ENCODE results near the gene GAD2.

GAD2 gene

DNA sequence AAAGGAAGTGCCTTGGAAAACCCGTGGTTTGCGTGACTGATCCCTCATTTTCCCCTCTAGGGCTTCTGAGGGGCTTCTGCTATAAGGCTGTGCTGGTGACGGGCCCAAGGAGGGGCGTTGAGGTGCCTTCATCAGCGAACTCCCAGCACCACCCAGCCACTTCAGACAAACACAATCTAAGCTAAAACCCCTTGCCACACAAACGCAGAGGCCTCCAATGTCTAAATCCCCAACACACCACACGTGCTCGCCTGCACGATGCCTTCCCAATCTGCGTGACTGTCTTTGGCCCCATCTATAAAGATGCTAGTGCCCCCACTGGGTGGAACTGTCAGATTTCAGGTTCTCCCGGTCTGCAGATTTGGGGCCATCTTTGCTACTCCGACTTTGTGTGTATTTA is 4.1 kb upstream of the GAD2 start:
- Histone ChIP-seq H3K36me3 (ENCODE audit: control insufficient read depth in 2 of 2, insufficient read depth in 1 of 2, low read length in 2 of 2) (no peaks in the 10 kb centered on the region), H3K4me1 (ENCODE audit: control insufficient read depth, insufficient read depth, low read length) (peaks cover 6% of the 10 kb centered on the region; the same call in 1 of the 2 replicates), H3K27ac (ENCODE audit: extremely low read depth, low read depth, low read length) (no peak overlapping the region), H3K9me3 (ENCODE audit: control insufficient read depth, insufficient read depth, low read depth, low read length) (no peaks in the 10 kb centered on the region), H3K4me3 (ENCODE audit: low read depth, low read length) (no peak overlapping the region)
- CTCF ChIA-PET = no interaction called here
- TF ChIP-seq, protein P1, sequence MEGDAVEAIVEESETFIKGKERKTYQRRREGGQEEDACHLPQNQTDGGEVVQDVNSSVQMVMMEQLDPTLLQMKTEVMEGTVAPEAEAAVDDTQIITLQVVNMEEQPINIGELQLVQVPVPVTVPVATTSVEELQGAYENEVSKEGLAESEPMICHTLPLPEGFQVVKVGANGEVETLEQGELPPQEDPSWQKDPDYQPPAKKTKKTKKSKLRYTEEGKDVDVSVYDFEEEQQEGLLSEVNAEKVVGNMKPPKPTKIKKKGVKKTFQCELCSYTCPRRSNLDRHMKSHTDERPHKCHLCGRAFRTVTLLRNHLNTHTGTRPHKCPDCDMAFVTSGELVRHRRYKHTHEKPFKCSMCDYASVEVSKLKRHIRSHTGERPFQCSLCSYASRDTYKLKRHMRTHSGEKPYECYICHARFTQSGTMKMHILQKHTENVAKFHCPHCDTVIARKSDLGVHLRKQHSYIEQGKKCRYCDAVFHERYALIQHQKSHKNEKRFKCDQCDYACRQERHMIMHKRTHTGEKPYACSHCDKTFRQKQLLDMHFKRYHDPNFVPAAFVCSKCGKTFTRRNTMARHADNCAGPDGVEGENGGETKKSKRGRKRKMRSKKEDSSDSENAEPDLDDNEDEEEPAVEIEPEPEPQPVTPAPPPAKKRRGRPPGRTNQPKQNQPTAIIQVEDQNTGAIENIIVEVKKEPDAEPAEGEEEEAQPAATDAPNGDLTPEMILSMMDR (tag by site-specific recombination; IDR thresholded peaks at IDR 0.05) = no peak
- POLR2A ChIA-PET = interaction anchor here (0.6 kb wide), 1 partner anchor 274 kb away, joined by 3 read pairs; no protein-coding TSS in a partner anchor

DNA sequence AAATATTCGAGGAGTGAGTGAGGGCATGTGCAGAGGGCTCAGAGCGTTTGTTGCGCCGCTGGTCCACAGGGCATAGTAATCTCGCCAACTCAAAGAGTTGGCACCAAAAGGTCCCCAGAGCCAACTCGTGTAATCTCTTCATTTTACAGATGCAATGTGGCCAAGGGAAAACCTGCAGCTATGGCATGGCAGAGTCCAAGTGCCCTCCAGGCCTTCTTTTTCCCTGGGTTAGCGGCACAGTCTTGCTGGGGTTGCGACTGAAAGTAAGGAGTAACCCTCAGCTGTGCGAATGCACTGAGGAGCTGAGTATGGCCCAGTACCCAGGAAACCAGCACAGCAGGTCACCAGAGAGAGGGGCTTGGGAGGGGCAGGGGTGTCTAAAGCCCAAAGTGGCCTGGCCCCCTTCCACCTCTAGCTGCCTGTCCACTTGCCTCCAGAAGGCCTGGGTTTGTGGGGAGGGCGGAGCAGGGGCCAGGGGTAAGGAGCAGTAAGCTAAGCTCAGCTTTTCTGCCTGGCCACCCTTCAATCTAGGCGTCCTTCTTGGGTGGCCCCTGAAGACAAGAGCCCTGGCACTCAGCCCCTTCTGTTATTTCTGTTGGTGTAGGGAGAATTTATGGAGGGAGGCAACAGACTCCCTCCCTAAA is 3.3 kb upstream of the GAD2 start:
- ChIA-PET POLR2A (no interaction called here), CTCF (no interaction called here)
- H3K27ac ChIP-seq (ENCODE audit: extremely low read depth, low read depth, low read length) = no peak overlapping the region
- TF ChIP-seq ZNF184 (tag by site-specific recombination; IDR thresholded peaks at IDR 0.05) (no peak), ZNF549 (tag by site-specific recombination; IDR thresholded peaks at IDR 0.05) (no peak), ZBTB21 (tag by site-specific recombination; IDR thresholded peaks at IDR 0.05) (no peak), ZNF830 (tag by site-specific recombination; IDR thresholded peaks at IDR 0.05; ENCODE audit: low read depth) (no peak), OVOL3 (tag by site-specific recombination; IDR thresholded peaks at IDR 0.05) (no peak), ZNF121 (tag by site-specific recombination; IDR thresholded peaks at IDR 0.05) (no peak), ZBTB48 (tag by site-specific recombination; IDR thresholded peaks at IDR 0.05) (no peak), ZNF670 (tag by site-specific recombination; IDR thresholded peaks at IDR 0.05; ENCODE audit: low read depth) (no peak), ZNF112 (tag by site-specific recombination; IDR thresholded peaks at IDR 0.05) (no peak), ZNF133 (tag by site-specific recombination; IDR thresholded peaks at IDR 0.05) (no peak)
- TF ChIP-seq, protein P2, sequence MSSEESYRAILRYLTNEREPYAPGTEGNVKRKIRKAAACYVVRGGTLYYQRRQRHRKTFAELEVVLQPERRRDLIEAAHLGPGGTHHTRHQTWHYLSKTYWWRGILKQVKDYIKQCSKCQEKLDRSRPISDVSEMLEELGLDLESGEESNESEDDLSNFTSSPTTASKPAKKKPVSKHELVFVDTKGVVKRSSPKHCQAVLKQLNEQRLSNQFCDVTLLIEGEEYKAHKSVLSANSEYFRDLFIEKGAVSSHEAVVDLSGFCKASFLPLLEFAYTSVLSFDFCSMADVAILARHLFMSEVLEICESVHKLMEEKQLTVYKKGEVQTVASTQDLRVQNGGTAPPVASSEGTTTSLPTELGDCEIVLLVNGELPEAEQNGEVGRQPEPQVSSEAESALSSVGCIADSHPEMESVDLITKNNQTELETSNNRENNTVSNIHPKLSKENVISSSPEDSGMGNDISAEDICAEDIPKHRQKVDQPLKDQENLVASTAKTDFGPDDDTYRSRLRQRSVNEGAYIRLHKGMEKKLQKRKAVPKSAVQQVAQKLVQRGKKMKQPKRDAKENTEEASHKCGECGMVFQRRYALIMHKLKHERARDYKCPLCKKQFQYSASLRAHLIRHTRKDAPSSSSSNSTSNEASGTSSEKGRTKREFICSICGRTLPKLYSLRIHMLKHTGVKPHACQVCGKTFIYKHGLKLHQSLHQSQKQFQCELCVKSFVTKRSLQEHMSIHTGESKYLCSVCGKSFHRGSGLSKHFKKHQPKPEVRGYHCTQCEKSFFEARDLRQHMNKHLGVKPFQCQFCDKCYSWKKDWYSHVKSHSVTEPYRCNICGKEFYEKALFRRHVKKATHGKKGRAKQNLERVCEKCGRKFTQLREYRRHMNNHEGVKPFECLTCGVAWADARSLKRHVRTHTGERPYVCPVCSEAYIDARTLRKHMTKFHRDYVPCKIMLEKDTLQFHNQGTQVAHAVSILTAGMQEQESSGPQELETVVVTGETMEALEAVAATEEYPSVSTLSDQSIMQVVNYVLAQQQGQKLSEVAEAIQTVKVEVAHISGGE (tag by site-specific recombination; conservative IDR thresholded peaks at IDR 0.05; ENCODE audit: low read depth) = no peak
- TF ChIP-seq, protein P3, sequence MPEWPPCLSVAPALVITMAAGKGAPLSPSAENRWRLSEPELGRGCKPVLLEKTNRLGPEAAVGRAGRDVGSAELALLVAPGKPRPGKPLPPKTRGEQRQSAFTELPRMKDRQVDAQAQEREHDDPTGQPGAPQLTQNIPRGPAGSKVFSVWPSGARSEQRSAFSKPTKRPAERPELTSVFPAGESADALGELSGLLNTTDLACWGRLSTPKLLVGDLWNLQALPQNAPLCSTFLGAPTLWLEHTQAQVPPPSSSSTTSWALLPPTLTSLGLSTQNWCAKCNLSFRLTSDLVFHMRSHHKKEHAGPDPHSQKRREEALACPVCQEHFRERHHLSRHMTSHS (tag by site-specific recombination; IDR thresholded peaks at IDR 0.05) = no peak
- no peaks in the 10 kb centered on the region for H3K9me3 ChIP-seq (ENCODE audit: control insufficient read depth, insufficient read depth, low read depth, low read length)
- peaks cover 6% of the 10 kb centered on the region; the same call in 1 of the 2 replicates for H3K4me1 ChIP-seq (ENCODE audit: control insufficient read depth, insufficient read depth, low read length)
- H3K36me3 ChIP-seq (ENCODE audit: control insufficient read depth in 2 of 2, insufficient read depth in 1 of 2, low read length in 2 of 2) = no peaks in the 10 kb centered on the region
- H3K4me3 ChIP-seq (ENCODE audit: low read depth, low read length) = no peak overlapping the region

DNA sequence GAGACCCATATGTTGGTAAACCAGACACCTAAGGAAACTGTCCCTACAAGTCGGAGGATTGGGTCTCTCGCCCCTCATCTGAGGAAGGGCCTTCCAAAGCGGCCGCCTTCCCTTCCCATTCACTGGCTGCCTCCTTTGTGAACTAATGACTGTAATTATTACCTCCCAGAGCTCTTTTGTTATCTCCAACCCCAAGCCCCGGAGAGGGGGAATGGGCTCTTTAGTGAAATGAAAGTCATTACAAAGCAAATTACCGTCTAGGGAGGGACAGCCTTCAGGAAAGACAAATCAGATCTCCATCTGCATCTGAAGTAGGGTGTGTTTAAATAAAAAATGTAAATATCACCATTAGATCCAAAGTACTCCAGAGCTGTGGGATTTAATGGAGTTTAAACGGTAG is 2.6 kb upstream of the GAD2 start:
- Histone ChIP-seq H3K36me3 (ENCODE audit: control insufficient read depth in 2 of 2, insufficient read depth in 1 of 2, low read length in 2 of 2) (no peaks in the 10 kb centered on the region), H3K4me3 (ENCODE audit: low read depth, low read length) (no peak overlapping the region), H3K27ac (ENCODE audit: extremely low read depth, low read depth, low read length) (no peak overlapping the region), H3K9me3 (ENCODE audit: control insufficient read depth, insufficient read depth, low read depth, low read length) (no peaks in the 10 kb centered on the region), H3K4me1 (ENCODE audit: control insufficient read depth, insufficient read depth, low read length) (peaks cover 6% of the 10 kb centered on the region; the same call in 1 of the 2 replicates)
- no peak for TF ChIP-seq ZNF621 (tag by site-specific recombination; IDR thresholded peaks at IDR 0.05)
- no peak for TF ChIP-seq ZNF23 (tag by site-specific recombination; IDR thresholded peaks at IDR 0.05; ENCODE audit: borderline replicate concordance)
- TF ChIP-seq, protein P4, sequence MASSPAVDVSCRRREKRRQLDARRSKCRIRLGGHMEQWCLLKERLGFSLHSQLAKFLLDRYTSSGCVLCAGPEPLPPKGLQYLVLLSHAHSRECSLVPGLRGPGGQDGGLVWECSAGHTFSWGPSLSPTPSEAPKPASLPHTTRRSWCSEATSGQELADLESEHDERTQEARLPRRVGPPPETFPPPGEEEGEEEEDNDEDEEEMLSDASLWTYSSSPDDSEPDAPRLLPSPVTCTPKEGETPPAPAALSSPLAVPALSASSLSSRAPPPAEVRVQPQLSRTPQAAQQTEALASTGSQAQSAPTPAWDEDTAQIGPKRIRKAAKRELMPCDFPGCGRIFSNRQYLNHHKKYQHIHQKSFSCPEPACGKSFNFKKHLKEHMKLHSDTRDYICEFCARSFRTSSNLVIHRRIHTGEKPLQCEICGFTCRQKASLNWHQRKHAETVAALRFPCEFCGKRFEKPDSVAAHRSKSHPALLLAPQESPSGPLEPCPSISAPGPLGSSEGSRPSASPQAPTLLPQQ (tag by site-specific recombination; IDR thresholded peaks at IDR 0.05) = no peak
- TF ChIP-seq KLF1 (tag by site-specific recombination; IDR thresholded peaks at IDR 0.05) = no peak
- TF ChIP-seq ZNF394 (tag by site-specific recombination; IDR thresholded peaks at IDR 0.05; ENCODE audit: borderline replicate concordance) = no peak
- TF ChIP-seq ZNF555 (tag by site-specific recombination; conservative IDR thresholded peaks at IDR 0.05) = no peak
- TF ChIP-seq GFI1B (tag by site-specific recombination; IDR thresholded peaks at IDR 0.05) = no peak
- TF ChIP-seq, protein P5, sequence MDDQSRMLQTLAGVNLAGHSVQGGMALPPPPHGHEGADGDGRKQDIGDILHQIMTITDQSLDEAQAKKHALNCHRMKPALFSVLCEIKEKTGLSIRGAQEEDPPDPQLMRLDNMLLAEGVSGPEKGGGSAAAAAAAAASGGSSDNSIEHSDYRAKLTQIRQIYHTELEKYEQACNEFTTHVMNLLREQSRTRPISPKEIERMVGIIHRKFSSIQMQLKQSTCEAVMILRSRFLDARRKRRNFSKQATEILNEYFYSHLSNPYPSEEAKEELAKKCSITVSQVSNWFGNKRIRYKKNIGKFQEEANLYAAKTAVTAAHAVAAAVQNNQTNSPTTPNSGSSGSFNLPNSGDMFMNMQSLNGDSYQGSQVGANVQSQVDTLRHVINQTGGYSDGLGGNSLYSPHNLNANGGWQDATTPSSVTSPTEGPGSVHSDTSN (CRISPR knock-in tag; IDR thresholded peaks at IDR 0.05) = no peak
- no peak for TF ChIP-seq ZNF791 (tag by site-specific recombination; IDR thresholded peaks at IDR 0.05)
- TF ChIP-seq ZNF623 (tag by site-specific recombination; IDR thresholded peaks at IDR 0.05) = no peak
- no peak for TF ChIP-seq ZNF211 (tag by site-specific recombination; IDR thresholded peaks at IDR 0.05; ENCODE audit: low read depth)
- ChIA-PET POLR2A (no interaction called here), CTCF (no interaction called here)

Measured in HEK293 (cell line).